Fibroblast of villous mesenchyme (primary cell): ENCODE measurements around the gene TCF7. TPM values are rescaled to one million over a fixed set of nuclear protein-coding genes. Genes with fewer than 3 reads are reported as not detected.

Experiments
- DNase-seq: peaks from one replicate; pipeline ENCODE4 v3.0.0-alpha.2; 2010; ENCODE audit warnings: low read depth
- H3K4me3 ChIP-seq: 2 replicates; pipeline ENCODE4 v1.5.1; 2011; ENCODE audit warnings: low read depth, mild to moderate bottlenecking, low read length
- CTCF ChIP-seq: IDR thresholded peaks from 2 replicates; pipeline ENCODE4 v1.5.1; 2012; ENCODE audit warnings: low read depth, mild to moderate bottlenecking, low read length; ENCODE audit not compliant: insufficient read depth
- total RNA-seq: library from RNA; depleted of rRNA; stranded (reverse); fragments of >200 nt; gene quantifications from 2 replicates; pipeline ENCODE4 v1.2.3, GENCODE V29; 2012

The TCF7 gene
- total RNA-seq, 1 donor = under 0.01 TPM

GRCh38 chr5:134141331-134142050 is 27.0 kb downstream of the TCF7 start:
- TF ChIP-seq CTCF = no peak
- H3K4me3 ChIP-seq = no peak overlapping the region
- no peak for DNase-seq

- no peak for TF ChIP-seq CTCF
- no peak for DNase-seq
- no peak overlapping the region for H3K4me3 ChIP-seq
These were observed 27.6 kb downstream of the TCF7 start for GRCh38 chr5:134142052-134142451.

- H3K4me3 ChIP-seq = no peak overlapping the region
- DNase-seq = no peak
- TF ChIP-seq CTCF = no peak
These were observed 28.3 kb downstream of the TCF7 start for GRCh38 chr5:134142806-134143205.

GRCh38 chr5:134143431-134143830 is 28.9 kb downstream of the TCF7 start:
- H3K4me3 ChIP-seq = no peak overlapping the region
- TF ChIP-seq CTCF = no peak
- no peak for DNase-seq

GRCh38 chr5:134143944-134144941 is 29.8 kb downstream of the TCF7 start:
- no peak for DNase-seq
- no peak for TF ChIP-seq CTCF

GRCh38 chr5:134145041-134145757 is 30.7 kb downstream of the TCF7 start:
- H3K4me3 ChIP-seq = no peak overlapping the region
- no peak for TF ChIP-seq CTCF
- DNase-seq = no peak

More at GRCh38 chr5:134143944-134144941, 29.8 kb downstream of the TCF7 start:
- H3K4me3 ChIP-seq = no peak overlapping the region
